DND-41 (cell line): ENCODE data around the gene LITAFD.

ENCODE experiments used
- CTCF ChIP-seq: IDR thresholded peaks from 2 replicates; pipeline ENCODE4 v1.5.1; 2012; ENCODE audit warnings: borderline replicate concordance, low read length, moderate library complexity, mild to moderate bottlenecking; ENCODE audit not compliant: poor library complexity, severe bottlenecking; ENCODE audit errors: extremely low read depth
- EZH2 ChIP-seq: IDR thresholded peaks from 3 replicates; pipeline ENCODE4 v1.6.1; 2012; ENCODE audit warnings: borderline replicate concordance, low read depth, mild to moderate bottlenecking, moderate library complexity, low read length, inconsistent platforms; ENCODE audit not compliant: severe bottlenecking

GRCh38 chr16:8900343-8900742 lies 18.2 kb downstream of the LITAFD start:
- no peak for TF ChIP-seq EZH2
- no peak for TF ChIP-seq CTCF
